Fibroblast of skin of abdomen (primary cell): ENCODE results near the gene TK1. TPM values are rescaled to one million over a fixed set of nuclear protein-coding genes. Genes with fewer than 3 reads are reported as not detected.
"Not testable (repeated sequence)": the region's sequence is repeated elsewhere in the genome, so short reads cannot be mapped to it uniquely, and the experiment has no call there.

Experiments used
- DNase-seq: peaks from one replicate; pipeline ENCODE4 v3.0.0-alpha.2; 2013
- polyA plus RNA-seq, 2 experiments: library from polyadenylated mRNA; unstranded; fragments of 120-200 nt; gene quantifications; one replicate each; pipeline ENCODE4 v1.2.1, GENCODE V29; 2013; ENCODE audit not compliant: insufficient read length in 2 of 2

The TK1 gene
- 60.9 TPM for polyA plus RNA-seq (2013, experiment 1 of 2; ENCODE audit: insufficient read length)
- 66.4 TPM for polyA plus RNA-seq (2013, experiment 2 of 2; ENCODE audit: insufficient read length)

DNA sequence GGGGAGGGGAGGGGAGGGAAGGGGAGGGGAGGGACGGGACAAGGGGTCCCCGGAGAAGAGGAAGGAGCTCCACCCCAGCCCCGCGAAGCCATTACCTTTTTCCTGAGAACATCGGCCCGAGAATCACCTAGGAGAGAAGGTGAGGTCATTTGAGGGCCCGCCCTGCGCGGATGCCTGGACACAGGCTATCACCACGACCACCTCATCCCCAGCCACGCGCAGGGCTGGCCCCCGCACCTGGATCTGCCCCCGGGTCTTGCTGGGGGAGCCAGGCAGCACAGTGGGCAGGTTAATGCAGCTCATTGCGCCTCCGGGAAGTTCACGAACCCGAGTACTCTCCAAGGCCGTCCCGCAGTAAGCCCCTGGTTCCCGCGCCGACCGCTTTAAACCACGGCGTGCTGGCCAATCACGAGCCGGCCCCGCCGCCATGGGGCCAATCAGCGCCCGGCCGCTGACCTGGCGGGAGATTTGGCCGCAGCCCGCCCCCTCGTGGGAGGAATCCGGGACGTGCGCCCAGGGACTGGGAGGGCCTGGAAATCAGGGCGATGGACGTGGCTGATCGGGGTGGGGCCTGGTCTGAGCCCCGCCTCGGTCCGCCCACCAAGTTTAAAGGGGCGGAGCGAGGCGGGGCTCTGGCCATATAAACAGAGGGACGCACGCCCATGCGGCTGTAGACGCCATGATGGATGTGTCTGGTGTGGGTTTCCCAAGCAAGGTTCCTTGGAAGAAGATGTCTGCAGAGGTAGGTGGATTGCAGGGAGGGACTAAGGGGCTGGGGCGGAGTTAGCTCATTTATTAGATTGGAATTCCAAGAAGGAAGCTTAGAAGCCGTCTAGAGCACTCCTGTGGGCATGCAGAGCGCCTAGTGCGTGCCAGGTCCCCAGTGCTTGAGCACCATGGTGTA, at the start of gene TK1, which contains the start of gene AFMID:
TSS of gene TK1 (minus strand) at position 361 of the 904 bp plus-strand sequence. CDS start at position 303, 58 bp downstream.
TSS of gene AFMID (plus strand) at position 671 of the 904 bp plus-strand sequence. CDS start at position 680, 9 bp downstream.
- peak; percentile 96 for DNase-seq

GRCh38 chr17:78235885-78236284, 49.0 kb upstream of the TK1 start:
- no peak for DNase-seq

DNA sequence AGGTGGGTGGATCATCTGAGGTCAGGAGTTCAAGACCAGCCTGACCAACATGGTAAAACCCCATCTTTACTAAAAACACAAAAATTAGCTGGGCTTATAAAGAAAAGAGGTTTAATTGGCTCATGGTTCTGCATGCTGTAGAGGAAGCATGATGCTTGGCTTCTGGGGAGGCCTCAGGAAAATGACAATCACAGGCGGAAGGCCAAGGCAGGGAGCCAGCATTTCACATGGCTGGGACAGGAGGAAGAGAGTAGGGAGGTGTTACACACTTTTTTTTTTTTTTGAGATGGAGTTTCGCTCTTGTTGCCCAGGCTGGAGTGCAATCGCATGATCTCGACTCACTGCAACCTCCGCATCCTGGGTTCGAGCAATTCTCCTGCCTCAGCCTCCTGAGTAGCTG, 48.2 kb upstream of the TK1 start:
- DNase-seq, result not testable (repeated sequence)

DNA sequence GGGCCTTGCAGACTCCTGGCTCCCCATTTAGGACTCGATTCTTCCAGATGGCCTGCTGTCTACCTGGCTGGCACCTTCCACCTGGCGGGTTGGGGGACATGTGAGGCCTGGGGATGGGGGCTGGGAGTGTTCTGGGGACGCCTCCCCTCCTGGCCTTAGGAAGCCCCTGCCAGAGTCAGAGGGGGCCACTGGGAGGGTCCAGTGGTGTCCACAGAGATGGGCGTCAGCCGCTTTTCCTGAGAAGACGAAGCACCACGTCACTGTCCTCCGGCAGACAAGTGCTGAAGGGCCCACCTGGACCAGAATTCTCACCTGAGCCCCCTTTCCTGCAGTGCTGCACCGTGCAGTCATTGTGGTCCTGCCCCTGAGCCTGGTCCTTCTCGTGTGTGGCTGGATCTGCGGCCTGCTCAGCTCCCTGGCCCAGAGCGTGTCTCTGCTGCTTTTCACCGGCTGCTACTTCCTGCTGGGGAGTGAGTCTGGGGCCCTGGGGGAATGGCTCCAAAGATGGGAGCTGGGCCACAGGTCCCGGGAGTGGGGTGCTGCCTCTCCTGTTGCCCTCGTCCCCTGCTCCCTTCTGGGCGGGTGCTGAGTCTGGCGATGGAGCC, 47.5 kb upstream of the TK1 start:
- no peak for DNase-seq

- no peak for DNase-seq
These were observed 46.8 kb upstream of the TK1 start for GRCh38 chr17:78233678-78234077.

DNA sequence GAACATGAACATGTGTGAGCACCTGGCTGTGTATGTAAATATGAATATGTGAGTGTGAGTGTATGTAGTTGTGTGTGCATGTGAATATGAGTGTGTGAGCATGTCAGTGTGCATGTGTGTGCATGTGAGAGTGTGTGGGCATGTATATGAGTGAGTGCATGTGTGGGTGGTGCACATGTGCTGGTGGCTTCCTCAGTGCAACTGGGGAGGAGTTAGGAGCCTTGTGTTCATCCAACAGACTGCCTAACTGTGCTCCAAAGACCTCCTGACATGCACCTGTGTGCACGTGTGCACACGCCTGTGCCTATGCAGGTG, 46.0 kb upstream of the TK1 start:
- no peak for DNase-seq

GRCh38 chr17:78231991-78232858, 45.4 kb upstream of the TK1 start:
- no peak for DNase-seq

GRCh38 chr17:78230996-78231935, 44.4 kb upstream of the TK1 start, which contains the start of gene TMEM235:
TSS of gene TMEM235 (plus strand) at chr17:78231631. CDS start at chr17:78232024, 393 bp downstream.
- no peak for DNase-seq

- no peak for DNase-seq
These were observed 43.6 kb upstream of the TK1 start for GRCh38 chr17:78230252-78230962.

DNA sequence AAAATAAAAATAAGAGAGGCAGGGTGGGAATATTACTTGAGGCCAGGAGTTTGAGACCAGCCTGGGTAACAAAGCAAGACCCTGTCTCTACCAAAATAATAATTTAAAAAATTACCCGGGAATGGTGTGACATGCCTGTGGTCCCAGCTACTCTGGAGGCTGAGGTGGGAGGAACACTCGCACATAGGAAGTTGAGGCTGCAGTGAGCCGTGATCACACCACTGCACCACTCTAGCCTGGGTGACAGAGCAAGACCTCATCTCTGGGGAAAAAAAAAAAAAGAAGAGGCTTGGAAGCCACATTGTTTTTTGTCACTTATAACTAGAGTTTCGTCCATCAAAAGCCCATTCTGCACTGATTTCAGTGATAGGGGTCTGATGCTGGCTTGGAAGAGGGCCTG, 41.3 kb upstream of the TK1 start:
- DNase-seq, result no peak

- DNase-seq, result no peak
These were observed 40.6 kb upstream of the TK1 start for GRCh38 chr17:78227455-78227916.

GRCh38 chr17:78226759-78227454, 40.1 kb upstream of the TK1 start:
- no peak for DNase-seq

- no peak for DNase-seq
These were observed 39.4 kb upstream of the TK1 start for GRCh38 chr17:78226055-78226758.

DNA sequence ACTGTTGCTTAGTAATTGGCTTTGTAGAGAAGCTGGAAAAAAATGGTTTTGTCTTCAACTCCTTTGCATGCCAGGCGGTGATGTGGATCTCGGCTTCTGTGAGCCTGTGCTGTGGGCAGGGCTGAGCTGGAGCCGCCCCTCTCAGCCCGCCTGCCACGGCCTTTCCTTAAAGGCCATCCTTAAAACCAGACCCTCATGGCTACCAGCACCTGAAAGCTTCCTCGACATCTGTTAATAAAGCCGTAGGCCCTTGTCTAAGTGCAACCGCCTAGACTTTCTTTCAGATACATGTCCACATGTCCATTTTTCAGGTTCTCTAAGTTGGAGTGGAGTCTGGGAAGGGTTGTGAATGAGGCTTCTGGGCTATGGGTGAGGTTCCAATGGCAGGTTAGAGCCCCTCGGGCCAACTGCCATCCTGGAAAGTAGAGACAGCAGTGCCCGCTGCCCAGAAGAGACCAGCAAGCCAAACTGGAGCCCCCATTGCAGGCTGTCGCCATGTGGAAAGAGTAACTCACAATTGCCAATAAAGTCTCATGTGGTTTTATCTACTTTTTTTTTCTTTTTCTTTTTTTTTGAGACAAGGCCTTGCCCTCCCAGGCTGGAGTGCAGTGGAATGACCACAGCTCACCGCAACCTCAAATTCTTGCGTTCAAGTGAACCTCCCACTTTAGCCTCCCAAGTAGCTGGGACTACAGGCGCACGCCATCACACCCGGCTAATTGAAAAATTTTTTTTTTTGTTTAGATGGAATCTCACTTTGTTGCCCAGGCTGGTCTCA, 38.4 kb upstream of the TK1 start:
- no peak for DNase-seq

- DNase-seq, result no peak
These were observed 37.6 kb upstream of the TK1 start for GRCh38 chr17:78224231-78225087.

- no peak for DNase-seq
These were observed 36.9 kb upstream of the TK1 start for GRCh38 chr17:78223765-78224164.

DNA sequence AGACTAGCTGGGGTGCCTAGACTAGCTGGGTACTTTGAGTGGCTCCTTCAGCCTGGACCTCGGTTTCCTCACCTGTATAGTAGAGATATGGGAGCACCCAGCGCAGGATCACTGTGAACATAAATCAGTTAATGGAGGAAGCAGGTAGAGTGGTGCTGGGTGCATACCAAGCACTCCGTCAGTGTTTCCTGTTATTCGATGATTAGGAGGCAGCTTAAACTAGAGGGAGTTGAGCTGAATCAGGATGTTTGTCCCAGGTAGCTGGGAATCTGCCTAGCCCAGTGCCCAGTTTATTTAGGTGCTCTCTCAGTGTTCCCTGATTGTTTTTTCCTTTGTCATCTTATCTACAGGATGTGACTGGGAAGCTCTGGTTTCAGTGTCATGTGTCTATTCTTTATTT, 36.2 kb upstream of the TK1 start:
- DNase-seq, result no peak
